Endothelial cell of umbilical vein (primary cell): ENCODE data around the gene STON2. TPM values are rescaled to one million over a fixed set of nuclear protein-coding genes. Genes with fewer than 3 reads are reported as not detected.

Source experiments
- BruUV-seq: library from RNA; stranded (reverse); fragments of 400-500 nt; replicated peaks from 2 replicates; lab custom pipeline; 2021; lab: Mats Ljungman, UMichigan
- CTCF ChIA-PET: fragments of 300-600, 350-600 bp; sonication (Branson Sonifier 250); formaldehyde crosslinking; loops from one replicate; lab custom pipeline; 2021; ENCODE audit warnings: antibody characterized with exemption, inconsistent platforms; lab: Charles Lee
- POLR2A ChIA-PET: fragments of 300-600, 350-600 bp; sonication (Branson Sonifier 250); formaldehyde crosslinking; loops from one replicate; lab custom pipeline; 2021; ENCODE audit warnings: antibody characterized with exemption, inconsistent platforms; lab: Charles Lee
- DNase-seq: peaks from one replicate; pipeline ENCODE4 v3.0.0-alpha.2; 2011; ENCODE audit warnings: low read depth, low spot score
- FAIRE-seq: peaks from 2 replicates; lab custom pipeline; 2011; peaks lifted over from hg19 to GRCh38; lab: Jason Lieb, UNC
- H2AFZ ChIP-seq: 2 replicates; pipeline ENCODE4 v1.6.0; 2012; ENCODE audit warnings: low read depth, low read length, control low read depth, inconsistent platforms
- H3K27ac ChIP-seq: 2 replicates; pipeline ENCODE4 v1.5.1; 2011; ENCODE audit warnings: low read depth, mild to moderate bottlenecking, control low read depth, low read length, moderate library complexity; ENCODE audit not compliant: insufficient read depth
- H3K27me3 ChIP-seq, 2 experiments: 2 replicates each; pipeline versions ENCODE4 v1.6.0 to v1.6.1; 2011; ENCODE audit warnings: low read length in 2 of 2, mixed read lengths in 1 of 2; ENCODE audit not compliant: control insufficient read depth in 2 of 2, insufficient read depth in 2 of 2
- H3K36me3 ChIP-seq, 2 experiments: 2 replicates in 1 of 2; 3 replicates in 1 of 2; pipeline ENCODE4 v1.5.1; 2011; ENCODE audit warnings: low read length in 2 of 2, mild to moderate bottlenecking in 1 of 2, moderate library complexity in 1 of 2; ENCODE audit not compliant: control insufficient read depth in 2 of 2, insufficient read depth in 2 of 2; ENCODE audit errors: extremely low read depth in 1 of 2
- H3K4me1 ChIP-seq: 3 replicates; pipeline ENCODE4 v1.5.1; 2011; ENCODE audit warnings: mild to moderate bottlenecking, low read length; ENCODE audit not compliant: control insufficient read depth, insufficient read depth; ENCODE audit errors: extremely low read depth
- H3K4me2 ChIP-seq: 2 replicates; pipeline ENCODE4 v1.6.1; 2011; ENCODE audit warnings: low read length, control low read depth, mixed read lengths; ENCODE audit not compliant: insufficient read depth
- H3K4me3 ChIP-seq, 3 experiments: fragments of 200-600 bp in 1 of 3; sonication (generic), shearing (Covaris generic) in 1 of 3; replicated peaks in 1 of 3; 2 replicates each; pipeline ENCODE4 v1.5.1; 2011 to 2016; ENCODE audit warnings: control low read depth in 3 of 3, low read length in 3 of 3, mild to moderate bottlenecking in 2 of 3, inconsistent platforms in 1 of 3, low read depth in 1 of 3, moderate library complexity in 1 of 3; ENCODE audit not compliant: insufficient read depth in 1 of 3
- H3K79me2 ChIP-seq: 2 replicates; pipeline ENCODE4 v1.6.0; 2012; ENCODE audit warnings: low read length, inconsistent platforms; ENCODE audit not compliant: control insufficient read depth, insufficient read depth
- H3K9ac ChIP-seq: replicated peaks from 2 replicates; pipeline ENCODE3; 2011; ENCODE audit warnings: low read length, control low read depth; ENCODE audit not compliant: insufficient read depth; ENCODE audit errors: extremely low read depth
- H3K9me1 ChIP-seq: replicated peaks from 3 replicates; pipeline ENCODE4 v1.6.0; 2011; ENCODE audit warnings: mild to moderate bottlenecking, low read length; ENCODE audit not compliant: control insufficient read depth, insufficient read depth; ENCODE audit errors: extremely low read depth
- H3K9me3 ChIP-seq: replicated peaks from 2 replicates; pipeline ENCODE4 v1.5.1; 2012; ENCODE audit warnings: low read length, inconsistent platforms; ENCODE audit not compliant: control insufficient read depth, insufficient read depth
- H4K20me1 ChIP-seq: replicated peaks from 2 replicates; pipeline ENCODE3; 2011; ENCODE audit warnings: mild to moderate bottlenecking, low read length; ENCODE audit not compliant: control insufficient read depth, insufficient read depth; ENCODE audit errors: extremely low read depth
- CTCF ChIP-seq, 2 donors: IDR thresholded peaks; 1 replicate in 1 of 2; 2 replicates in 1 of 2; pipeline ENCODE4 v1.5.1; 2011; ENCODE audit warnings: low read length in 2 of 2, mild to moderate bottlenecking in 2 of 2, moderate library complexity in 2 of 2, control low read depth in 1 of 2, inconsistent platforms in 1 of 2, low read depth in 1 of 2; ENCODE audit not compliant: insufficient read depth in 1 of 2; ENCODE audit errors: extremely low read depth in 1 of 2
- EZH2 ChIP-seq: IDR thresholded peaks from 2 replicates; pipeline ENCODE4 v1.6.1; 2012; ENCODE audit warnings: borderline replicate concordance, low read depth, mild to moderate bottlenecking, moderate library complexity, low read length, inconsistent platforms; ENCODE audit not compliant: severe bottlenecking
- GATA2 ChIP-seq: IDR thresholded peaks from 2 replicates; pipeline ENCODE4 v1.7.0; 2011; ENCODE audit warnings: low read depth, mild to moderate bottlenecking, moderate library complexity, mixed read lengths, low read length; ENCODE audit not compliant: insufficient read length, insufficient read depth
- JUN ChIP-seq: IDR thresholded peaks from 2 replicates; pipeline ENCODE4 v1.6.1; 2011; ENCODE audit warnings: borderline replicate concordance, low read depth; ENCODE audit not compliant: insufficient read length, insufficient read depth
- MAX ChIP-seq: IDR thresholded peaks from 2 replicates; pipeline ENCODE4 v1.6.1; 2011; ENCODE audit not compliant: insufficient read depth, insufficient read length
- MYC ChIP-seq: IDR thresholded peaks from one replicate; pipeline ENCODE4 v1.6.1; 2011; ENCODE audit warnings: mild to moderate bottlenecking, low read depth, low read length
- POLR2A ChIP-seq: IDR thresholded peaks from 2 replicates; pipeline ENCODE4 v1.6.1; 2012; ENCODE audit warnings: low read depth, mild to moderate bottlenecking, control low read depth, low read length
- POLR2AphosphoS5 ChIP-seq: IDR thresholded peaks from 2 replicates; pipeline ENCODE4 v1.6.1; 2012; ENCODE audit warnings: low read depth, mild to moderate bottlenecking, control low read depth, low read length, moderate library complexity; ENCODE audit not compliant: insufficient read depth
- dilution Hi-C: fragments of 300-500 bp; cut with MboI; formaldehyde crosslinking; loops from one replicate; pipeline ENCODE4 v1.15.0; 2019; ENCODE audit warnings: low sequenced_read_pairs; ENCODE audit not compliant: extremely low pct_ligation_motif_present
- intact Hi-C: fragments of 100-400 bp; cut with micrococcal nuclease; formaldehyde crosslinking; loops from one replicate; pipeline ENCODE4 v1.10.0; 2022
- polyA plus RNA-seq, 4 experiments: library from polyadenylated mRNA; depleted of rRNA in 3 of 4; stranded (reverse) in 3 of 4; unstranded in 1 of 4; fragments of >200 nt; gene quantifications; 2 replicates each; pipeline versions ENCODE4 v1.2.1 to v1.2.3, GENCODE V29; 2011 to 2012; ENCODE audit warnings: missing spikeins in 1 of 4
- total RNA-seq: library from RNA; stranded (reverse); gene quantifications from 2 replicates; pipeline ENCODE4 v1.2.3, GENCODE V29; 2021

STON2 gene
- total and polyA plus RNA-seq, 2 donors (not counting 3 experiments of a cell fraction or from before 2014, with no cell fraction given): not detected

- no peak overlapping the region for H3K4me3 ChIP-seq
- H3K9ac ChIP-seq: no peak overlapping the region
- BruUV-seq: no TSS peak
- ChIA-PET CTCF (no interaction called here), POLR2A (no interaction called here)
- DNase-seq (no peak), FAIRE-seq (no peak)
- H3K27me3 ChIP-seq: no peaks in the 10 kb centered on the region
- H3K4me2 ChIP-seq: no peak overlapping the region
- no peak overlapping the region for H2AFZ ChIP-seq
- intact Hi-C loops: no loop called here
- no peaks in the 10 kb centered on the region for H3K4me1 ChIP-seq
- no peaks in the 10 kb centered on the region for H4K20me1 ChIP-seq
- H3K27ac ChIP-seq: no peak overlapping the region
- H3K9me3 ChIP-seq: no peaks in the 10 kb centered on the region
- dilution Hi-C loops: no loop called here
- H3K36me3 ChIP-seq: no peaks in the 10 kb centered on the region
- no peaks in the 10 kb centered on the region for H3K79me2 ChIP-seq
- H3K9me1 ChIP-seq: no peaks in the 10 kb centered on the region
- TF ChIP-seq POLR2AphosphoS5 (no peak), POLR2A (no peak), JUN (no peak), CTCF (IDR thresholded peaks at IDR 0.05; ENCODE audit: extremely low read depth in 1 of 2, insufficient read depth in 1 of 2, low read depth in 1 of 2, low read length in 2 of 2) (no peak), GATA2 (no peak), EZH2 (no peak), MAX (no peak), MYC (no peak)
Measured at GRCh38 chr14:81301371-81301770, 98.8 kb downstream of the STON2 start.
